Activated CD4-positive, alpha-beta memory T cell treated with anti-CD3 and anti-CD28 coated beads, Interleukin-2, amount 10 ng/mL, durations not matched to agents 7 days and 5 days (primary cell): ENCODE measurements around the gene HOXA3. TPM values are rescaled to one million over a fixed set of nuclear protein-coding genes. Genes with fewer than 3 reads are reported as not detected.
A peak's percentile ranks its signal among the peaks of the same experiment; 100 is the strongest.

Experiments used
- CTCF ChIA-PET: fragments of 350-600 bp; sonication (Branson Sonifier 250); formaldehyde crosslinking; loops from one replicate; lab custom pipeline; 2021; ENCODE audit warnings: antibody characterized with exemption, inconsistent platforms; lab: Charles Lee
- POLR2A ChIA-PET: fragments of 350-600 bp; sonication (Branson Sonifier 250); formaldehyde crosslinking; loops from one replicate; lab custom pipeline; 2021; ENCODE audit warnings: antibody characterized with exemption; lab: Charles Lee
- DNase-seq: peaks from one replicate; pipeline ENCODE4 v3.0.0-alpha.2; 2020
- H3K27ac Mint-ChIP-seq: one replicate; pipeline ENCODE4 v1.8.0; 2021; ENCODE audit warnings: mild to moderate bottlenecking, mixed read lengths
- H3K27me3 Mint-ChIP-seq: one replicate; pipeline ENCODE4 v1.8.0; 2021; ENCODE audit warnings: mixed read lengths
- H3K36me3 Mint-ChIP-seq: one replicate; pipeline ENCODE4 v1.8.0; 2021; ENCODE audit warnings: low read depth, mixed read lengths
- H3K4me1 Mint-ChIP-seq: one replicate; pipeline ENCODE4 v1.8.0; 2021; ENCODE audit warnings: mixed read lengths
- H3K4me3 Mint-ChIP-seq: one replicate; pipeline ENCODE4 v1.8.0; 2021; ENCODE audit warnings: mild to moderate bottlenecking, mixed read lengths
- H3K9me3 Mint-ChIP-seq: one replicate; pipeline ENCODE4 v1.8.0; 2021; ENCODE audit warnings: mixed read lengths
- total RNA-seq, 2 experiments: library from RNA; stranded (reverse); gene quantifications; one replicate each; pipeline ENCODE4 v1.2.3, GENCODE V29; 2021

Gene HOXA3
- total RNA-seq, 2 experiments from 2014 or later = not detected

DNA sequence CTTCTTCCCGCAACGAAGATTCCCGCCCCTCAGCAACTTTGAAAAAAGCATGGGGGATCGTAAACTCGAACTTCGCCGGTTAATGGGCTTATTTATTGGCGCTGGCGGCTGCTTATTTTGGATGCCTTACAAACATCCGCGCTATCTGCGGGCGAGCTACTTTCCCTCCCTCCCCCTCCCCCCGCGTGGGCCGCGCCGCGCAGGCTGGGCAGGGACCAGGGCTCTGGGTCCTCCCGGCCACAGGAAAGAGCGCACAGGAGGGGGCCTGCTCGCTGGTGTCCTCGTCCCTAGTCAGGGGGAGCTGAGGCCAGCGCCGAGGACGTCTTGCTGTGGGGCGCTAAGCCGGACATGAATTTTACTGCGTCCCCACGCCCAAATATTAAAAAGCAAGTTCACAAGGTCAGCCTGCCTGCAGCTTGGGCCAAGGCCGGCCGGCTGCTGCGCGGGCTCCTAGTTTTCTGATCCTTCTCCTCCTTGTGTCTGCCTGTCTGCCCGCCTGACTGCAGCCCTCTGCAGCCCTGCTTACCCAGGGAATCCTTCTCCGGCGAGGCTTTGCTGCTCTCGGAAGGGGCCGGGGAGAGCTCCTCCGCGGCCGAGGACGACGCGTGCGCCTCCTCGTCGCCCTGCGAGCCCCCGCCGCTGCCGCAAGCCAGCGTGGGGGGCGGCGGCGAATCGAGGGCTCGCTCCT is 20.6 kb upstream of the HOXA3 start:
- H3K9me3 Mint-ChIP-seq = no peaks in the 10 kb centered on the region
- peaks cover 64% of the 10 kb centered on the region for H3K27me3 Mint-ChIP-seq
- no peak for DNase-seq
- H3K27ac Mint-ChIP-seq = no peak overlapping the region
- ChIA-PET POLR2A (interaction anchor here (1.4 to 1.6 kb wide), 2 partner anchors 14 to 24 kb away, joined by 4 to 5 read pairs; no protein-coding TSS in a partner anchor), CTCF (interaction anchor here (0.6 to 0.9 kb wide), 2 partner anchors 11 to 83 kb away, joined by 3 to 5 read pairs; no protein-coding TSS in a partner anchor)
- H3K4me3 Mint-ChIP-seq = no peak overlapping the region
- peaks cover 11% of the 10 kb centered on the region for H3K4me1 Mint-ChIP-seq
- no peaks in the 10 kb centered on the region for H3K36me3 Mint-ChIP-seq

DNA sequence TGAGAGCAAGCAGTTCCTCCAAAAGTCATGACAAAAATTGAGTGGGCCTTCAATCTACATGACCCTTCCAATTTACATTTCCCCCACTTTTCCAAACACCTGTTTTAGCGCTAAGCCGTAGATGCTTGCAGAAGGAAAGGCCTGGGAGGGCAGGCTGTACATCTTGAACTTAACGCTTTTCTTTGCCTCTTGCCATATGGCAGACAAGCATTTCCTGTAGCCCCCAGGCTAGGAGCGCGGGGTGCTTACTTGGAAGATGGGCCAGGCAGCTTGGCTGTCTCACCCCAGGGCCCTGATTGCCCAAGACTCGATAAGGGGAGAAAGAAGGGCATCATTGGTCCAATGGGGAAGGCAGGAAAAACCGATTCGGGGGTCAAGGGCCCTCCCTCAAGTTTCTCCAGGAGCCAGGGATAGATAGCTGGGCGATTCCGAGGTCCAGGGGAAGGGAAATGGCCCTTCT is 20.0 kb upstream of the HOXA3 start:
- H3K27me3 Mint-ChIP-seq = peaks cover 64% of the 10 kb centered on the region
- no peaks in the 10 kb centered on the region for H3K9me3 Mint-ChIP-seq
- no peak overlapping the region for H3K4me3 Mint-ChIP-seq
- no peak for DNase-seq
- H3K4me1 Mint-ChIP-seq = peaks cover 11% of the 10 kb centered on the region
- peak overlapping the region; percentile 58 for H3K27ac Mint-ChIP-seq
- POLR2A ChIA-PET = interaction anchor here (1.0 to 1.6 kb wide), 3 partner anchors 14 to 23 kb away, joined by 3 to 5 read pairs (median 4); no protein-coding TSS in a partner anchor
- CTCF ChIA-PET = interaction anchor here (2.2 kb wide), 1 partner anchor 11 kb away, joined by 6 read pairs; no protein-coding TSS in a partner anchor
- no peaks in the 10 kb centered on the region for H3K36me3 Mint-ChIP-seq

DNA sequence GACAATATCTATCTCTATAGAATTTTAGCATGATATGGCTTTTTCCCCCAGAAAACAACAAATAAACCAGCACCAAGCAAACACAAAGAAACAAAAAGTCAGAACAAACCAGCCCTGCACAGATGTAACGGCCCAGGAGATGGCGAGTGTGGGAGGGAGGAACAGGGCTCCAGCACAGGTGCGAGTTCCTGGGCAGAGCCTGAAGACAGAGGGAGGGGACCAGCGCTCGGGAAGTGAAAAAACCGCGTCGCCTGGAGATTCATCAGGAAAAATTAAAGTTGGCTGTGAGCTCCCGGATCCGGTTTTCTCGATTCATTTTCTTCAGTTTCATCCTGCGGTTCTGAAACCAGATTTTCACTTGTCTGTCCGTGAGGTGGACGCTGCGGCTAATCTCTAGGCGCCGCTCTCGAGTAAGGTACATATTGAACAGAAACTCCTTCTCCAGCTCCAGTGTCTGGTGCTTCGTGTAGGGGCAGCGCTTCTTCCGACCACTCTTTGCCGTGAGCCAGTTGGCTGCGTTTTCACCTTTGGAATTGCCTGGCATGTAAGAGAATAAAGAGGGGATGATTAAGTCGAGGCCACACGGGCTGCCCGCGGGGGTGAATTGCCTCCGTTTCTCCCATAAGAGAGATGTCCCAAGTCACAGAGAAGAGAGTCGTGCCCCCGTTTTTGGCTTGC is 19.4 kb upstream of the HOXA3 start:
- H3K27ac Mint-ChIP-seq = peak overlapping the region; percentile 58
- peaks cover 69% of the 10 kb centered on the region for H3K27me3 Mint-ChIP-seq
- no peaks in the 10 kb centered on the region for H3K9me3 Mint-ChIP-seq
- peaks cover 13% of the 10 kb centered on the region for H3K4me1 Mint-ChIP-seq
- DNase-seq = no peak
- no peak overlapping the region for H3K4me3 Mint-ChIP-seq
- CTCF ChIA-PET = interaction anchor here (2.2 kb wide), 1 partner anchor 11 kb away, joined by 6 read pairs; no protein-coding TSS in a partner anchor
- H3K36me3 Mint-ChIP-seq = no peaks in the 10 kb centered on the region
- POLR2A ChIA-PET = interaction anchor here (1.0 to 1.6 kb wide), 2 partner anchors 15 to 22 kb away, joined by 3 to 5 read pairs; no protein-coding TSS in a partner anchor

DNA sequence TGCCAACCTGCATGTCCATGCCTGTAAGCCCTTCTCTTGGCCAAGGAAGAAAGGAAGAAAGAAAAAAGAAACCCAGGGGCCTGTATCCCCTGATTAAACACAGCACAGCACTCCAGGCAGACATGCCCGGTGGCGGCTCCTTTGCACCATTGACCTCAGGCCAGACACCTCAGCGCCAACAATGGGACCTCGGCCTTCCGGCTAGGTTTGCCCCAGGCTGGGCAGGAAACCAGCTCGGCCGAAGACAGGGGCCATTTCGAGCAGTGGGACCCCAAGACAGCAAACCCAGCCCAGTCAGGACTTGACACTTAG is 18.9 kb upstream of the HOXA3 start:
- ChIA-PET CTCF (interaction anchor here (2.2 kb wide), 1 partner anchor 10 kb away, joined by 6 read pairs; no protein-coding TSS in a partner anchor), POLR2A (interaction anchor here (1.0 kb wide), 1 partner anchor 15 kb away, joined by 3 read pairs; no protein-coding TSS in a partner anchor)
- Mint-ChIP-seq H3K4me3 (no peak overlapping the region), H3K36me3 (no peaks in the 10 kb centered on the region), H3K9me3 (no peaks in the 10 kb centered on the region), H3K27ac (no peak overlapping the region), H3K27me3 (peaks cover 69% of the 10 kb centered on the region), H3K4me1 (peaks cover 13% of the 10 kb centered on the region)
- no peak for DNase-seq

GRCh38 chr7:27170426-27171324 is 18.3 kb upstream of the HOXA3 start:
- ChIA-PET CTCF (interaction anchor here (0.9 to 2.2 kb wide), 2 partner anchors 10 to 20 kb away, joined by 3 to 6 read pairs; no protein-coding TSS in a partner anchor), POLR2A (no interaction called here)
- Mint-ChIP-seq H3K4me1 (peaks cover 13% of the 10 kb centered on the region), H3K27ac (no peak overlapping the region), H3K4me3 (no peak overlapping the region), H3K36me3 (no peaks in the 10 kb centered on the region), H3K27me3 (peaks cover 73% of the 10 kb centered on the region), H3K9me3 (no peaks in the 10 kb centered on the region)
- DNase-seq = no peak

DNA sequence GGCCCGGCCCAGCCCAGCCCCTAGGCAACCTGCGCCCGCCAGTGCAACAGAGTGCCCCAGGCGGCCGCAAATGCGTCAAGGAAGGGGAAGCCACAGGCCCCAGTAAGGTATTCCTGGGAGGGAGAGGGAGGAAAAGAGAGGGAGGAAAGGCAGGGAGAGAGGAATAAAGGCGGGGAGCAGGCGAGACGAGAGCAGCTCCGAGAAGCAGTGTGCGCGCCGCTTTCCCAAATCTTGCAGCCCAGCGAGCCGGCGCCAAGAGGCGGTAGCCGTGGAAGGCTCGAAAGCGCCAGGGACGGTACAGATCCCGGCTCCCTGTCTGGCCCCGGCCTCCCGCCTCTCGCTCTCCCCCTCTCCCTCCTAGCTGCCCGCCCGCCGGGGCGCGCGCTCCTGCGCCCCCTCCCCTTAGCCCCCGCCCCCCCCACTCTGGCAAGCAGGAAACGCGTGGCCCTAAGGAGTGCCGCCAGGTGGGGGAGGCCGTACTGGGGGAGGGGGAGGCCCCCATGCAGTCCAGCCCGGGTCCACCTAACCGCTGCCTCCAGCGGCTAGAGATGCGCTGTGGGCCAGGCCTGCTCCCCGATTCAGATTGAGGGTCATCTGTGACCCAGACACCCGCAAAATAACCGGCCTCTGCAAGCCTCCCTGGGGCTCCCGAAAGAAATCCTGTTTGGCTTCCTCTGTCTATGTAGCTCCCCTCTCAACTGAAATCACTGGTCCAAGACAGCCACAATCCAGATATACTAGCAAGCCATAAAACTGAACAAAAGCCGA is 17.5 kb upstream of the HOXA3 start:
- H3K27ac Mint-ChIP-seq = no peak overlapping the region
- no peaks in the 10 kb centered on the region for H3K36me3 Mint-ChIP-seq
- POLR2A ChIA-PET = no interaction called here
- no peak for DNase-seq
- CTCF ChIA-PET = interaction anchor here (0.9 to 2.2 kb wide), 2 partner anchors 9 to 19 kb away, joined by 3 to 6 read pairs; no protein-coding TSS in a partner anchor
- no peak overlapping the region for H3K4me3 Mint-ChIP-seq
- H3K9me3 Mint-ChIP-seq = no peaks in the 10 kb centered on the region
- H3K4me1 Mint-ChIP-seq = peaks cover 15% of the 10 kb centered on the region
- peaks cover 71% of the 10 kb centered on the region for H3K27me3 Mint-ChIP-seq

GRCh38 chr7:27168265-27168947 is 16.0 kb upstream of the HOXA3 start:
- Mint-ChIP-seq H3K27ac (peak overlapping the region; percentile 2), H3K4me1 (peaks cover 17% of the 10 kb centered on the region), H3K4me3 (peak overlapping the region; percentile 3), H3K36me3 (no peaks in the 10 kb centered on the region), H3K27me3 (peaks cover 78% of the 10 kb centered on the region), H3K9me3 (no peaks in the 10 kb centered on the region)
- DNase-seq = no peak
- ChIA-PET CTCF (interaction anchor here (0.7 to 1.5 kb wide), 2 partner anchors 12 to 76 kb away, joined by 3 to 5 read pairs; no protein-coding TSS in a partner anchor), POLR2A (interaction anchor here (1.5 kb wide), 1 partner anchor 11 kb away, joined by 3 read pairs; no protein-coding TSS in a partner anchor)

- DNase-seq = no peak
- POLR2A ChIA-PET = interaction anchor here (0.6 to 1.5 kb wide), 2 partner anchors 12 to 21 kb away, joined by 3 read pairs; no protein-coding TSS in a partner anchor
- no peak overlapping the region for H3K27ac Mint-ChIP-seq
- no peaks in the 10 kb centered on the region for H3K9me3 Mint-ChIP-seq
- H3K36me3 Mint-ChIP-seq = no peaks in the 10 kb centered on the region
- H3K4me3 Mint-ChIP-seq = no peak overlapping the region
- CTCF ChIA-PET = interaction anchor here (1.5 kb wide), 1 partner anchor 12 kb away, joined by 5 read pairs; no protein-coding TSS in a partner anchor
- H3K27me3 Mint-ChIP-seq = peaks cover 82% of the 10 kb centered on the region
- H3K4me1 Mint-ChIP-seq = peaks cover 17% of the 10 kb centered on the region
Observed at GRCh38 chr7:27167916-27168264, 15.5 kb upstream of the HOXA3 start.

- no peak overlapping the region for H3K4me3 Mint-ChIP-seq
- H3K27me3 Mint-ChIP-seq = peaks cover 84% of the 10 kb centered on the region
- DNase-seq = no peak
- no peaks in the 10 kb centered on the region for H3K9me3 Mint-ChIP-seq
- H3K4me1 Mint-ChIP-seq = peaks cover 10% of the 10 kb centered on the region
- POLR2A ChIA-PET = interaction anchor here (1.0 kb wide), 1 partner anchor 14 kb away, joined by 3 read pairs; no protein-coding TSS in a partner anchor
- H3K36me3 Mint-ChIP-seq = no peaks in the 10 kb centered on the region
- H3K27ac Mint-ChIP-seq = peak overlapping the region; percentile 67
- CTCF ChIA-PET = interaction anchor here (1.0 to 1.5 kb wide), 2 partner anchors 17 to 1312 kb away, joined by 3 read pairs; no protein-coding TSS in a partner anchor
Observed at GRCh38 chr7:27166531-27167505, 14.4 kb upstream of the HOXA3 start.

GRCh38 chr7:27165996-27166530 is 13.7 kb upstream of the HOXA3 start:
- H3K36me3 Mint-ChIP-seq = no peaks in the 10 kb centered on the region
- peak overlapping the region; percentile 65 for H3K27ac Mint-ChIP-seq
- POLR2A ChIA-PET = interaction anchor here (1.0 kb wide), 1 partner anchor 13 kb away, joined by 3 read pairs; no protein-coding TSS in a partner anchor
- H3K4me1 Mint-ChIP-seq = peaks cover 11% of the 10 kb centered on the region
- no peaks in the 10 kb centered on the region for H3K9me3 Mint-ChIP-seq
- CTCF ChIA-PET = interaction anchor here (1.0 to 1.5 kb wide), 2 partner anchors 16 to 1312 kb away, joined by 3 read pairs; no protein-coding TSS in a partner anchor
- peaks cover 81% of the 10 kb centered on the region for H3K27me3 Mint-ChIP-seq
- DNase-seq = no peak
- H3K4me3 Mint-ChIP-seq = no peak overlapping the region
